HepG2 (cell line): ENCODE data around the gene ARHGAP4. TPM values are rescaled to one million over a fixed set of nuclear protein-coding genes. Genes with fewer than 3 reads are reported as not detected.

Experiments used
- ARHGAP35 ChIP-seq: sonication (generic); formaldehyde crosslinking; IDR thresholded peaks from 2 replicates; pipeline ENCODE4 v1.9.0; 2022; ENCODE audit warnings: mild to moderate bottlenecking, inconsistent platforms, moderate library complexity, missing genetic modification reagents, borderline replicate concordance
- ARID5B ChIP-seq: IDR thresholded peaks from 2 replicates; pipeline ENCODE4 v1.4.0; 2020; ENCODE audit warnings: mild to moderate bottlenecking, missing genetic modification reagents
- ATAD3A ChIP-seq: sonication (generic); formaldehyde crosslinking; IDR thresholded peaks from 2 replicates; pipeline ENCODE4 v1.4.0; 2020; ENCODE audit warnings: missing genetic modification reagents
- DR1 ChIP-seq: sonication (generic); formaldehyde crosslinking; IDR thresholded peaks from 2 replicates; pipeline ENCODE4 v1.8.0; 2021; ENCODE audit warnings: mild to moderate bottlenecking, missing genetic modification reagents, inconsistent platforms
- FOXP4 ChIP-seq: sonication (generic); formaldehyde crosslinking; IDR thresholded peaks from 2 replicates; pipeline ENCODE4 v1.4.0; 2020; ENCODE audit warnings: missing genetic modification reagents
- HNRNPH1 ChIP-seq: fragments of 200-400 bp; formaldehyde crosslinking; optimal IDR thresholded peaks from 2 replicates; pipeline ENCODE3; 2017; ENCODE audit warnings: mild to moderate bottlenecking, low read depth, low read length
- MIXL1 ChIP-seq: IDR thresholded peaks from 2 replicates; pipeline ENCODE4 v1.6.1; 2016
- MNT ChIP-seq: fragments of 450-650 bp; IDR thresholded peaks from 2 replicates; pipeline ENCODE4 v1.6.1; 2016
- MYC ChIP-seq: sonication (generic); formaldehyde crosslinking; IDR thresholded peaks from 2 replicates; pipeline ENCODE4 v1.9.0; 2021; ENCODE audit warnings: missing genetic modification reagents, borderline replicate concordance
- NR2C2 ChIP-seq: sonication (generic); formaldehyde crosslinking; IDR thresholded peaks from 2 replicates; pipeline ENCODE4 v1.4.0; 2020; ENCODE audit warnings: missing genetic modification reagents, mild to moderate bottlenecking, moderate library complexity, borderline replicate concordance
- NR2F6 ChIP-seq, 2 experiments: IDR thresholded peaks; 2 replicates each; pipeline ENCODE4 v1.6.1; 2016; ENCODE audit warnings: antibody characterized with exemption in 1 of 2, mild to moderate bottlenecking in 1 of 2
- RAD21 ChIP-seq: fragments of 450-650 bp; formaldehyde crosslinking; IDR thresholded peaks from 2 replicates; pipeline ENCODE4 v1.5.0; 2020; ENCODE audit warnings: mild to moderate bottlenecking
- TBX2 ChIP-seq: sonication (generic); formaldehyde crosslinking; IDR thresholded peaks from 2 replicates; pipeline ENCODE4 v1.5.0; 2020; ENCODE audit warnings: missing genetic modification reagents, mild to moderate bottlenecking, borderline replicate concordance
- ZBTB1 ChIP-seq: sonication (generic); formaldehyde crosslinking; IDR thresholded peaks from 2 replicates; pipeline ENCODE4 v1.4.0; 2020; ENCODE audit warnings: missing genetic modification reagents, borderline replicate concordance
- ZBTB10 ChIP-seq: sonication (generic); formaldehyde crosslinking; IDR thresholded peaks from 2 replicates; pipeline ENCODE4 v1.4.0; 2020; ENCODE audit warnings: missing genetic modification reagents, borderline replicate concordance
- ZNF619 ChIP-seq: sonication (generic); formaldehyde crosslinking; IDR thresholded peaks from 2 replicates; pipeline ENCODE4 v1.4.0; 2020; ENCODE audit warnings: mild to moderate bottlenecking, missing genetic modification reagents
- ZNF691 ChIP-seq: sonication (generic); formaldehyde crosslinking; IDR thresholded peaks from 2 replicates; pipeline ENCODE4 v1.4.0; 2020; ENCODE audit warnings: missing genetic modification reagents, low read depth, mild to moderate bottlenecking, borderline replicate concordance
- polyA plus RNA-seq, 8 experiments: library from polyadenylated mRNA; depleted of rRNA in 3 of 8; stranded (reverse) in 7 of 8; unstranded in 1 of 8; fragments of >200 nt; fragmentation: Illumina TruSeq in 4 of 8; extraction: Trizol in 4 of 8; gene quantifications; 2 replicates each; pipeline versions ENCODE4 v1.2.1 to v1.2.3, GENCODE V29; 2011 to 2016; ENCODE audit warnings: low read depth in 4 of 8, missing spikeins in 1 of 8, mixed read lengths in 1 of 8; ENCODE audit not compliant: insufficient read depth in 1 of 8
- total RNA-seq, 5 experiments: library from RNA; depleted of rRNA; stranded (reverse); fragments of >200 nt; fragmentation: Illumina TruSeq; extraction: Trizol; gene quantifications; 2 replicates each; pipeline ENCODE4 v1.2.3, GENCODE V29; 2016; ENCODE audit warnings: low read depth in 1 of 5

The ARHGAP4 gene
- total and polyA plus RNA-seq, 2 of the 13 experiments (the other 11 are each of a cell fraction or from before 2014, with no cell fraction given) = 0.57 to 0.64 TPM

GRCh38 chrX:153882086-153882498 is 44.0 kb downstream of the ARHGAP4 start (continued):
- TF ChIP-seq ARHGAP35 (CRISPR knock-in tag) = no peak
- TF ChIP-seq MNT = peak; percentile 82
- no peak; the same call in 1 of the 2 replicates for TF ChIP-seq ARID5B (CRISPR knock-in tag)
- peak; percentile 43; the same call in 1 of the 2 replicates for TF ChIP-seq FOXP4 (CRISPR knock-in tag)
- TF ChIP-seq MYC (CRISPR knock-in tag) = peak; percentile 69; the same call in 1 of the 2 replicates
- TF ChIP-seq ZNF619 = no peak
- TF ChIP-seq ZNF691 (CRISPR knock-in tag) = no peak
- peak; percentile 43; the same call in 1 of the 2 replicates for TF ChIP-seq TBX2
- 0 out of 2 replicates have a peak, but pooled peaks have one; percentile 17 for TF ChIP-seq RAD21 (CRISPR knock-in tag)
- TF ChIP-seq HNRNPH1 = no peak
- peak; percentile 89; the same call in 1 of the 2 replicates for TF ChIP-seq ZBTB10 (CRISPR knock-in tag)
- 0 out of 2 replicates have a peak, but pooled peaks have one; percentile 31 for TF ChIP-seq DR1 (CRISPR knock-in tag)
- TF ChIP-seq NR2F6 (IDR thresholded peaks at IDR 0.05) = peak; percentile 80
- peak; percentile 71 for TF ChIP-seq NR2F6 (CRISPR knock-in tag; IDR thresholded peaks at IDR 0.05)
- TF ChIP-seq NR2C2 (CRISPR knock-in tag) = peak; percentile 73; the same call in 1 of the 2 replicates
- TF ChIP-seq MIXL1 (CRISPR knock-in tag) = no peak
- no peak for TF ChIP-seq ATAD3A (CRISPR knock-in tag)
- TF ChIP-seq ZBTB1 (CRISPR knock-in tag) = no peak
